ENCODE results near the gene KRT33A.

The KRT33A gene

GRCh38 chr17:41301204-41301790 lies 49.3 kb downstream of the KRT33A start:
- DNase-seq, result no peak

- DNase-seq, result no peak
Measured at GRCh38 chr17:41298458-41299135, 52.0 kb downstream of the KRT33A start.

GRCh38 chr17:41296846-41297245 lies 53.8 kb downstream of the KRT33A start:
- DNase-seq, result no peak

Measured in T1000 (cell line).